GF-D8 (cell line): Measurements from ENCODE around the gene CCDC136.

Source experiments
- DNase-seq: peaks from one replicate; lab custom pipeline; 2025; lab: John Stamatoyannopoulos, UW

CCDC136 gene

DNA sequence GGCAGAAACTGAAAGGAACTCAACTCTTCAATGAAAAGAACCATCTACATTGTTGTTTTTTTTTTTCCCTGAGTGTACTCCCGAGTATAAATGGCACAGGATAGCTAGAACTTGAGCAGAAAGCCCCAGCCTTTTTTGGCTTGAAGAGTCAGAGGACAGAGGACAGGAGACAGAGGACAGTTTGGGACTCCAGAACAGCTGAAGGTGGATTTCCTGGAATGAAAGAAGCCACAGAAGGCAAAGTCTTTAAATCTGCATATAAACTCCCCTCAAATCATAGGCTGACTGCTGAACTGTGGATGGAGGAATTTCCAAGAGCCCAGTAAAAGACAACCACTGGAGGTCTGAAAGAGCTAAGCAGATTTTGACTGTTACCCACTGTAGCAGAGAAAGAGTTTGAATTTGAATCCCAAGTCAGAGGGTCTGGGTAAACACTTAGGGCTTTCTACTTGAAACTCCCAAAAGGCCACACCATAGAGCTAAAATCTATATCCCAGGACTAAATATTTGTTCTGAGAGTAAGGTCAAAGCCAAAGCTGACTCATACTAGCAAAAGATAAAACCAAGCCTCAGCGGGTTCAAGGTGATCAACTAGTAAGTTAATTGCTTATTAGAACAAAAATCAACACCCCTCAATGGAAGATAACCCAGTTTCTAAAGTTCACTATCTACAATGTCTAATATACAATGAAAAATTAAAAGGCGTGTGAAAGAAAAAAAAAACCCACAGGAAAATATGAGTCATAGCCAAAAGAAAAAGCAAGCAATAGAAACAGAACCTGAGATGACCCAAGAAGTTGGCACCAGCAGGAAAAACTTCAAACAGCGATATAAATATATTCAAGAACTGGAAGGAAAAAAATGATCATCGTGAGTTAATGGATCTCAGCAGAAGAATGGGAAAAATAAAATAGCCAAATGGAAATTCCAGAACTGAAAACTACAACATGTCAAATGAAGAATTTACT lies 14.3 kb upstream of the CCDC136 start:
- no peak for DNase-seq

DNA sequence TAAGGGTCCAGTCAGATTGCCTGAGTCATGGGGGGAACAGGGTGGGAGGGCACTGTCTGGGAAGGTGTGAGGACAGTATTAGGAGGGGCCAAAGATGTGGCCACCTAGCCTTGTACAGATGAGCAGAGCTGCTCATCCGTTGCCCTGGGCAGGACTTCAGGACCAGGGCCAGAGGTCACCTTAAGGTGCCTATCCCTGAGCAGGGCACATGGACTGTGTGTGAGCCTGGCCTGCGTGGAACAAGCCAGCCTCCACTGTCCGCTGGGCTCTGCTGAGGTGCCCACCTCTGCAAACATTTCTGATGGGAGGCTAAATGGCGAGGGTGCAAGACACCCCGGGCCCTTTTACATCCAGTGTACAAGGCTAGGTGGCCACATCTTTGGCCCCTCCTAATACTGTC lies 12.8 kb upstream of the CCDC136 start:
- DNase-seq: no peak

DNA sequence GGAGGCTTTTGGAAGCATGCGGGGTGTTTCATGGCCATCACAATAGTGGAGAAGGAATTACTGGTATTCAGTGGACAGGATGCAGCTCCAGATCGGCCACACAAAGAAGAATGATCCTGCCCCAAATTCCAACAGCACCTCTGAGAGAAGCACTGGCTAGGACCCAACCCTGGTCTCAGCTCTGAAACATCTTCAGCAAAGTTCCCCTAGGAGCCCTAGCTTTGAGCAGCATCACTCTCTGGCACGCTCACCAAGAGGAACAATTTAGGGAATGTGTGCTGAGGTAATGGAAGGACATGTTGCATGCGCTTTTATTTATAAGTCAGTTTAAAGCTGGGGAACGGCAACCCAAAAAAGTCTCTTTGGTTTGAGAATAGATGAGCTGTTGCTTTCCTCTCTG lies 10.6 kb upstream of the CCDC136 start:
- no peak for DNase-seq

DNA sequence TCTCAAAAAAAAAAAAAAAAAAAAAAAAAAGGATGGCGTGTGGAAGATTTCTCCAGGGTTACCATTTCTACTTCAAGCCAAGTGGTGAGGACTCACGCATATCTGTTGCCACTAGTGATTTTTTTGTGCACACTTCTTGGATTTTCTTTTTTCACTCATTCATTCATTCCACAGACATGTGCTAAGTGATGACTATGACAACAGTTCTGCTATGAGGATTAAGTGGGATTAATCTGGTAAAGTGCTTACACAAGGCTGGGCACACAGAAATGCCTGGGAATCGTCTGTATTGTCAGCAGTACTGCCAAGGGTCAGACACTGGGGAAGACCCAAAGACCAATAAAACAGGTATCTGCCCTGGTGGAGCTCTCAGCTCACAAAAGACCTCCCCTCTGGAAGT lies 9.9 kb upstream of the CCDC136 start:
- DNase-seq: no peak

DNA sequence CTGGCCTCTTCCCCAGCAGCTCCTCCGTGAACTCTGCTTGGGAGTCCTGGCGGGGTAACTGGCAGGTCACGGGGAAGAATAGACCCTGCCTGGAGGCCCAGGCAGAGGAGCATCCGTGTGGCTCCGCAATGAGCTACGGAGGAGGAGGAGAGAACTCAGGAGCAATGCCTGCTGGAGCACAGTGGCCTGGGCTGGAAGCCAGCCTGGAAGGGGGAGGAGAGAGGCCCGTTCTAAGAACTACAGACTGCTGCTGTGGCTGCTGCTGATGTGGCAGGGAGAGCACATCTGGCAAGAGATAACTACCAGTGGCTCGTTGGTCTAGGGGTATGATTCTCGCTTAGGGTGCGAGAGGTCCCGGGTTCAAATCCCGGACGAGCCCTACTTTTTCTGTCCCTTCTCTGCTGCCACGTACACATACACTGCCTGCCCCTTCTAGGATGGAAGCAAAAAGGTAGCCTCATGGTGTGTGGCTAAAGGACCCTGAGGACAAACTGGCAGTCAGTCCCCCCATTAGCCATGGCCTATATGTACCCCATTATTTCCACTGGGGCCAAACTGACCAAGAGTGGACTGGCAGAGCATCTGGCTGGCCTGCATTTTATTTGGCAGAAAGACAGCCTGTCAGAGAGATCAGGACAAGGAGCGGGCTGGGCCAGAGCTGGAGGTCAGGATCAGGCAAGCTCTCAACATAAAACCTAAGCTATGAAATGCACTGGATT lies 8.5 kb upstream of the CCDC136 start:
- no peak for DNase-seq

DNA sequence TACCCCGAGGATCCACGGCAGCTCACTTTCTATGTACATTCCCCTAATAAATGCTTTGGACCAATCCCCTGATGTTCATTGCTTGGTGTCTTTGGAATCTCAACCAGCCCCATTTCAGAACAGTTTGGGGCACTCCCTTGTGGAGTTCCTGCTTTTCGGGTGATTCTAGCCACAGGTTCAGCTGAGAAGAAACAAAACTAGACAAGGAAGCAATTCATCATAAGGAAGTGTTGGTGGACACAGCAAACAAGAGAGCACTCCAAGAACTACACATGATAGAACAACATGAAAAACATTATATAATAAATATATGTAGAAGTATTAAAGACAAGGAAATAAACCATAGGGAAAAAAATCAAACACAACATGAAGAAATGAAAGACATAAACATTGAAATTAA lies 6.0 kb upstream of the CCDC136 start:
- no peak for DNase-seq

DNA sequence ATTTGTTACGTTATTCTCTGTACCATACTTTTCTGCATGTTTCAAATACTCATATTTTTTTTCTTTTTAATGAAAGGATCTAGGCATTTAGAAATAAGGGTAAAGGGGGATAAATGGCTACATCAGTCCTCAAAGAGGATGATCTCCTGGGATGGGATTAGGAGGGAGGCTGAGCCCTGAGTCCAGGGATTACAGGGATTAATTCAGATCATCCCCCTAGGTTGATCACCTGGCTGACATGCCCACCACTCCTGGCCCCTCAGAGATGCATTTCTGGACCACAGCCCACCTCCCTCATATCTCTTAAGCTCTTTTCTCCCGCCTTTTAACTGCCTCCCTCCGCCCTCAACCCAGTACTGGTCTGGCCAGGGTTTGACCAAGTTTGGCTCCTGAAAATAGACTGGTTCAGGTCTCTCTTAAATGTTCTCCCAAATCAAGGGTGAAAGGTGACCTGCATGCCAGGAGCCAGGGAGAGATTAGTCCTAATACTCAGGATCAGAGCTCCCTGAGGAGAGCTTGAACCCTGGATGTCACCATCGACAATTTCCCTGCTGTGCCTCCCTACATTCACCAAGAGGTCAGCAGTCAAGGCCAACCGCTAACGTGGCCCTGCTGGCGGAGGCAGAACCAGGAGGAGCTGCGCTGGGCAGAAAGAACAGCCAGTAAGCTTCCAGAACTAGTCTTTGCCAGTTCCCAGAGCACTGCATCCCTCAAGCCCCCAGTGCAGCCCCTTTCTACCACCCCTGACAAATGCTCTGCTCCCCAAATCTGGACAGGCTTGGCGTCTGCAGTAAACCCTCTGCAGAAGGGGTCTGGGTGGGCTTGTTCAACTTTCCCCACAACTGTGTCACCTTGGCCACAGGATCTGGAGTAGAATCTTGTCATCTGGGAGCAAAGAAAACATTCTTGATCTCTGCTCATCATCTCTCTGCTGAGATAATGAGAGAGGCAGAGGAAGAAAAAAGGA lies 3.0 kb upstream of the CCDC136 start:
- no peak for DNase-seq

DNA sequence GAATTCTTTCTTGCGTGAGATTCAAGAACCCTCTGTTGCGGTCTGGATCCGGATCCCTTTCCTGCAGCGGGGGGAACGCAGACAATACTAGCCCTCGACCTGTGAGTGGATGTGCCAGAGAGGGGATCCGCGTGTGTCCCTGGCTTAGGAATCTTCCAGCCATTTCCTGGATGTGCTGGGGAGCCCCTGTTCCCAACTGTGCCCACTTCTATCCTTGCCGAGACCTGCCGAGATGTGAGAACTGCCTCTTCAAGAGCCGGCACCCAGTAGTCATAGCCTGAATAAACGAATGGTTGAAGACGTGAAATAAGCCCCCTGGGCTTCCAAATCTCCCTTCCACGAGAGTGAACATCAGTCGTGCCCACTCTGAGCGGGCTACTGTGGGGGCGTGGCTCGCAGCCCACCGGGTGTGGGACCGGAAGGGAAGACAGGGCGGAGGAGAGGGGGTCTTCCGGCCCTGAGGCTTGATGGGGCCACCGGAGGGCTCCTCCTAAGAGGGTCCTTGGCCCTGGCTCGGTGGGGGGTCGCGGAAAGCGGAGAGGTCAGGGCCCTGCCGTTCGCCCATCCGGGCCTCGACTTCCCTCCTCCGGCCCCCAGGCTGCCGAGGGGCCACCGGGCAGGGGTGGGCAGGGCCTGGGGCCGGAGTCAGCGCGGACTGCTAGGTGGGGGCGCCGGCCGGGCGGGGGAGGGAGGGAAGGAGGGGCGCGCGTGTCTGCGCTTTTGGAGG lies 1.3 kb upstream of the CCDC136 start:
- DNase-seq: no peak

DNA sequence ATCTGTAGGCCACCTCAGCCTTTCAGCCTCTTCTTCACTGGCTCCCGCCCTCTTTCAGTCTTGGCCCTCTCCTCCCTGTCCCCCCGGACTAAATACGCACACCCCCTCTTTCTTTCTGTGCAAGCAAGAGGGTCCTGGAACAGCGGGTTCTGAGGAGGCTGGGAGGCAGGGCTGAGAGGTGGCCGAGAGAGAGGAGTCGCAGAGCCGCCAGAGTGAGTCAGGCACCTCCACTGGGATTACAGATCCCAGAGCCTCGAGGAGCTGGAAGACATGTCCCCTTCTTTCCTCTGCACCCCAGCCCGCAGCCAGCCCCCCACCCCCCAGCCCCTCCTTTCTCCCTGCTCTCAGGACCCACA lies 182 bp downstream of the CCDC136 start:
- DNase-seq: no peak

DNA sequence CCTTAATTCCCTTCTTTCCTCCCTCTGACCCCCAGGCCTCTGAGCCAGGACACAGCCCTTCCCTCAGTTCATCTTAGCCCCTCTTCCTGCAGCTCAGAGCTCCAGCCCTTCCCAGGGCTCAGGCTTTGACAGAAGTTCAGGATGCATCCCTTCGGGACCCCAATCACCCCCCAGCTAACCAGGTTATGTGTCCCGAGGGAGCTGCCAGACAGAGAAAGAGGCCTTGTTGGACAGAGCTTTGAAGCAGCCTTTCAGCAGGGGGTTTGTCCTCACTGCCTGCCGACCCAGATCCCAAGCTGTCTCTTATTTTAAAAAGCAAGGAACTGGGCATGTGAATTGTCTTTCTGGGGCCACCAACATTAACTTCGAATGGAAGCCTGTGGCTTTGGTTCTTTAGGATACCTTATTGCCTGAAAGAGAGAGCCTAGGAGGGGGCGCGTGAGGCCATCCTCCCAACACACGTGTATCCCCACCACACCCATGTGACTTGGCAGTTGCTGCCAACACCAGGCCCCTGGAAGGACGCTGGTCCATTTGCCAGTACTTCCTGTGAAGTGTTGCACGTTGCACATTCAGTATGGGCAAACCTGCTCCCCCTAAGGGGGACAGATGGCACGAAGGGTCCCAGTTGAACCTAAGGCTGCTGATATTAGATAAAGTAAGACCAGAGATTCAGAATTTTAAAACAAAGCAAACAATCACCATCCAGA lies 858 bp downstream of the CCDC136 start:
- no peak for DNase-seq

DNA sequence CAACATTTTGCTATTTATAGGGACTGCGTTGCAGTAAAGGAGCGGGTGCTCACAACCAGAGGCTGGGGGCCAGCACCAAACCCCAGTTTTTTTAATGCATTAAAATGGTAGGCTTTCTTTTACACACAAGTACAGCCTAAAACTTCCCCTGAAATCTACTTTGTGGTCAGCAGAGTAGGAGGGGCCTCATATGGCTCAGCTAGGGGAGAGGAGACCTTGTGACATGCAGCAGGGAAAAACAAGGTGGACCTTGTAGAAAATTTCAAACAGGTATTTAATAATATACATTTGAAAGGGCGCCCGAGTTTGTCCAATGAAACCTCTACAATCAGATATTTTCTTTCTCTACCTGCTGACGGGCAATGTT lies 1.4 kb downstream of the CCDC136 start:
- no peak for DNase-seq

DNA sequence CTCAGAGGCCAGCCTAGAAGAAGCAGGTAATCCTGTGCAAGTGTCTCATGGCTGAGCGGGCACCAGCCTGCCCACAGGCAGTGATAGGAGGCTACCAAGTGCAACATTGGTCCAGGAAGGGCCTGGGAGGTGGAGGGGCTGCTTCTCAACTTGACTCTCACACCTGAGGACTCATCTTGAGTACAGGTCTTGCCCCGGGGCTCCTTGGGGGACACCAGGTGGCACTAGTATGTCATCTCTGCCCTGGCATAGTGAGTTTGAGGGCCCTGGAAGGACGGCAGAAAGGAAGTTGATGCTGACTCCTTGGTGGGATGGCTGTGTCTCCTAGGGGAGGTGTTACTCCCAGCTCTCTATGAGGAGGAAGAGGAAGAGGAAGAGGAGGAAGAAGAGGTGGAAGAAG lies 2.3 kb downstream of the CCDC136 start:
- no peak for DNase-seq

DNA sequence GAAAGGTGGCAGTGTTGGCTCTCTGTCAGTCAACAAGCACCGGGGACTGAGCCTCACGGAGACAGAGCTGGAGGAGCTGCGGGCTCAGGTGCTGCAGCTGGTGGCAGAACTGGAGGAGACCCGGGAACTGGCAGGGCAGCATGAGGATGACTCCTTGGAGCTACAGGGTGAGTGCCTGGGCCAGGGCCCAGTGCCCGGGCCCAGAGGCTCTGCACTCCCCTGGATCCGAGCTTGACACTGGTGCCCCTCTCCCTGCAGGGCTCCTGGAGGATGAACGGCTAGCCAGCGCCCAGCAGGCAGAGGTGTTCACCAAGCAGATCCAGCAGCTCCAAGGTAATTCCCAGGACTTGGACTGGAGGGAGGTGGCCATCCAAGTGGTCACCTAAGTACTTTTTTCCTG lies 2.7 kb downstream of the CCDC136 start:
- no peak for DNase-seq

DNA sequence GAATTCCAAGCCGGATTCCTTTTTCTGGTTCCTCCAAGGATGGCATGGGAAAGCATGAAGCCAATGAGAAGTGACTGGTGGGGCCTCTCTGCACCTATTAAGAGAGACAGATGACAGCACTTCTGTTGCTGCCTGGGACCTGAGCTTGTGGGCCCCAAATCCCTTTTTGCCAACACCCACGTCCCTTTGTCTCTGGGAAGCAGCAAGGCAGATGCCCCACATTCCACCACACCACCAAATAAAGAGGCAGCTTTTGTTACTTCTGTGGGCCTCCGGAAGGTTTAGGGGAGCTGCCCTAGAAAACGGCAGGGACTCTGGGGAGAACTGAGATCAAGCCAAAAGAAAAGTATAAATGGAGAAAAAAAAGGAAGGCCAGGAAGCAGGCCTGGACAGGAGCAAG lies 3.4 kb downstream of the CCDC136 start:
- DNase-seq: no peak

DNA sequence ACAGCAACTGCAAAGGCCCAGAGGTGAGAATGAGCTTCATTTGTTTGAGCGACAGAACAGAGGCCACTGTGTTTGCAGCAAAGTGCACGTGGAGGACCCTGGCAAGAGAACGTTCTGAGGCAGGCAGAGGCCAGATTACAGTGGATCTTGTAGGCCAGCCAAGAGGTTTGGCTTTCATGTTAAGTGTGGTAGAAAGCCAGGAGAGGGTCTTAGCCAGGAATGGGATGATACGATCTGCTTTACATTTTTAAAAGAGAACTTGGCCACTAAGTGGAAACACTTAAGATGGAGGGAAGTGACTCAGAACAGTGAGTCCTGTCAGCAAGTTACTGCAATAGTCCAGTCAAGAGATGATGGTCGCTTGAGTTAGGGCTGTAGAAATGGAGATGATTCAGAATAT lies 4.6 kb downstream of the CCDC136 start:
- no peak for DNase-seq

DNA sequence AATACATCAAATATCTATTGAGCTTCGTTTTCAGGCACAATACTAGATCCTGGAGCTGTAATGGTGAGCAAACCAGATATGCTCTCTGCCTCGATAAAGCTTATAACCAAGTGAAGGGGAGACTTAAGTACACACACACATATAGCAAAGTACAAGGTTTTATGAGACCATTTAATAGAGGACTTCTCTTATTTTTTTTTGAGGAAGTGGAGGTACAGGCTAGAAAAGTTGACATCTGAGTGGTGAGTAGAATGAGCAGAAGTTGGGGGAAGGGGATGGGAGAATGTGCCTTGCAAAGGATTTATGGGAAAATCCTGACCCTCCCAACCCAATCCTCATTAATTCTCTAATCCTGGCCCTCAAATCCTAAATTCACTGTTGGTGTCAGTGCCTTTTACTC lies 7.7 kb downstream of the CCDC136 start:
- DNase-seq: no peak

DNA sequence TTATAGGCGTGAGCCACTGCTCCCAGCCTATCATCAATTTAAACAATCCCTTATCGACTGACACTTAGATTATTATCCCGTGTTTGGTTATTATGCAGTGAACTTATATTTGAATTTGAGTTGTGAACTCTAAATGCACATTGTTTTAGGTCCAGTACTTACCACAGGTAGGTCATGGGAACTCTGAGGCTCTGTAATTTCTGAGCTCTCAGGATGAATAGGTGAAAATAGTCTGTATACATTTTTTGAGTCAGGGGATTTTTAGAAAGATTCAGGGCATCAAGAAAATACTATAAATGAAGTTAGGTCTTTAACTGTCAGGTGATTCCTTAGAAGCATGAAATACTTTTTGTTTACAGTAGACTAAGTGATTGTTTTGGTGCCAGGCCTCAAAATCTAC lies 8.8 kb downstream of the CCDC136 start:
- DNase-seq: no peak

DNA sequence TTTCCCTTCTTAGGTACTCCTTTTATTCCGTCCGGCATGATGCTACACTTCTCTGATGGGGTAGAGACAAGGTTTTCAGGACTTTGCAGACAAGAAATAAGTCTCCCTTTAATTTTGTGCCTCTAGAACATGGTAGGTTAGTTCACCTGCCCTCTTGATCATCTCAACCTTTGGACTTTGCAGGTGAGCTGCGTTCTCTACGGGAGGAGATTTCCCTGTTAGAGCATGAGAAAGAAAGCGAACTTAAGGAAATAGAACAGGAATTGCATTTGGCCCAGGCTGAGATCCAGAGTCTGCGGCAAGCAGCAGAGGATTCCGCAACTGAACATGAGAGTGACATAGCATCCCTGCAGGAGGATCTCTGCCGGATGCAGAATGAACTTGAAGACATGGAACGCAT lies 9.2 kb downstream of the CCDC136 start:
- DNase-seq: no peak

DNA sequence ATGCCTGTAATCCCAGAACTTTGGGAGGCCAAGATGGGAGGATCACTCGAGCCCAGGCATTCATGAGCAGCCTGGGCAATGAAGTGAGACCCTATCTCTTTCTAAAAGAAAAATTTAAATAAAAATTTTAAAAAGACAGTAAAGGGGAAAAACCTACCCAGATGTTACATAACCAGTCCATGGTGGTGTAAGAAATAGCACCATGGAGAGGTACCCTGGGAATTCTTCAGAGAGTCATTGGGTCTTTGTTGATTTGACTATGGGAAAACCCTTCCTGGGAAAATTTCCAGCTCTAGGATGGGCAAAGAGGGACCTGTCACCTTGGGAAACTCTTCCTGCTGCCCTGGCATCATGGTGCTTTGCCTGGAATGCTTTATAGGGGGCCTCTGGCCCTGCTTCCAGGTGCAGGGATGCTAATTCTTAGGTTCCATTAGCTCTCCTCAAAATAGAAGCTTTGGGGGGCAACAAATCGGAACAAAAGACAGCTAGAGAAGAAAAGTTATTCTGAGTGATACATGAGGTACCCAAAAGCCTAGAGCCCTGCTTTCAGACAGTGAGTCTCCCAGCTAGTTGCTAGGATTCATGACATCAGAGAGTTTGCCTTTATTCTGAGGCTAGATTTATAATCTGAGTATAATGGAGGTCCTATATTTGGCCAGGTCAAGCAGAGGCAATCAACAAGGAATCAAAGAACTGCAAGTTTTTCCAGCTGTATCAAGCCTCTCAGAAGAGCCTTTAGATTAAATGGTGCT lies 10.1 kb downstream of the CCDC136 start:
- DNase-seq: no peak

DNA sequence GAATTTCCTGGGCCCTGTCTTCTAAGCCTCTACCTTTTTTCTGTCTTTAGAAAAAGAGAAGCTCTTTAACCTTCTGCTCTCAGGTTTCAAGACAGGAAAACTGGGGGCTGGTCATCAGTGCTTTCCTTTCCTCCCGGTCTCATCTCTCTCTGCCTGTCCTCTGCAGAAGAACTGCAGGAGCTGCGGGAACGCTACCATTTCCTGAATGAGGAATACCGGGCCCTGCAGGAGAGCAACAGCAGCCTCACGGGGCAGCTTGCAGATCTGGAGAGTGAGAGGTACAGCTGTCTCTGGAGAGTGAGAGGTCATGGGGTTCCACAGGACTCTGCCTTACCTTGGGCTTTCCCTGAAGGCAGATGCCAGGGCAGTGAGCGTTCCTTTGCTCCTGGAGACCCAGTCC lies 12.7 kb downstream of the CCDC136 start:
- DNase-seq: no peak
